Measurements from ENCODE around the gene TCL1B.
"Not testable (repeated sequence)": the region's sequence is repeated elsewhere in the genome, so short reads cannot be mapped to it uniquely, and the experiment has no call there.

Gene TCL1B

DNA sequence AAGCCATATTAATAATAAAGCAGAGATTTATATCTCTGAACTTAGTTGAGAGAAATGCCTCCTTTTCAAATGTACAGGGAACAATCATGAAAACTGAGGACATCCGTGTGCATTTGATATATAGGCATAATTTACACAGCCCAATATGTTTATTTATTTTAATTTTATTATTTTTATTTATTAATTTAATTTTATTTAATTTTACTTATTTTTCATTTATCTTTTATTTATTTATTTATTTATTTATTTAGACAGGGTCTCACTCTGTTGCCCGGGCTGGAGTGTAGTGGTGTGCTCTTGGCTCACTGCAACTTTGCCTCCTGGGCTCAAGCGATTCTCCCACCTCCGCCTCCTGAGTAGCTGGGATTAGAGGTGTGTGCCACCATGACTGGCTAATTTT lies 19.3 kb downstream of the TCL1B start:
- no peak for DNase-seq

DNA sequence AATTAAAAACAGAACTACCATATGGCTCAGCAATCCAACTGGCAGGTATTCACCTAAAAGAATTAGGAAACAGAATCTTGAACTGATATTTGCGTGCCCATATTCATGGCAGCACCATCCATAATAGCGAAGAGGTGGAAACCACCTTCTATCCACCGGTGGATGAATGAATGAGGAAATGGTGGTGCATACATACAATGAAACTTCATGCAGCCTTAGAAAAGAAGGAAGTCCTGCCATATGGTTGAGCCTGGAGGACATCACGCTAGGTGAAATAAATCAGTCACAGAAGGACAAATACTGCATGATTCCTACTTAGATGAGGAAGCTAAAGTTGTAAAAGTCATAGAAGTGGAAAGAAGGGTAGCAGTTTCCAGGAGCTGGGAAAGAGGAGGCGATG lies 21.1 kb downstream of the TCL1B start:
- no peak for DNase-seq

DNA sequence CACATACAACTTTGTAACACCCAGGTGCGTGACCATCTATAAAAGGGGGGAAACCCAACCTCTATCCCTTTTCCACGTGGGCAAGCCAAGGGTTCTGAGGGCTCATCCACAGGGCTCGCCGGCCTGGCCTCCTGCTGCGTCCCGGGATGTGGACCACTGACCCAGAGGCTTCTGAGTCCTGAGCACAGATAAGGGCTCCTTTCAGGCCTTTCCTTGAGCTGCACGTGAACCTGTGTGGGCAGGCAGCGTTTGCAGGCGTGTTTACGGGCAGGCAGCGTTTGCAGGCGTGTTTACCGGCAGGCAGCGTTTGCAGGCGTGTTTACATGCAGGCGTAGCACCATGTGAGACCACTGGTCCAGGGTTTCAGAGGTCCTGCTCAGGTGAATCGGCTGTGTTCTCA lies 23.9 kb downstream of the TCL1B start:
- no peak for DNase-seq

DNA sequence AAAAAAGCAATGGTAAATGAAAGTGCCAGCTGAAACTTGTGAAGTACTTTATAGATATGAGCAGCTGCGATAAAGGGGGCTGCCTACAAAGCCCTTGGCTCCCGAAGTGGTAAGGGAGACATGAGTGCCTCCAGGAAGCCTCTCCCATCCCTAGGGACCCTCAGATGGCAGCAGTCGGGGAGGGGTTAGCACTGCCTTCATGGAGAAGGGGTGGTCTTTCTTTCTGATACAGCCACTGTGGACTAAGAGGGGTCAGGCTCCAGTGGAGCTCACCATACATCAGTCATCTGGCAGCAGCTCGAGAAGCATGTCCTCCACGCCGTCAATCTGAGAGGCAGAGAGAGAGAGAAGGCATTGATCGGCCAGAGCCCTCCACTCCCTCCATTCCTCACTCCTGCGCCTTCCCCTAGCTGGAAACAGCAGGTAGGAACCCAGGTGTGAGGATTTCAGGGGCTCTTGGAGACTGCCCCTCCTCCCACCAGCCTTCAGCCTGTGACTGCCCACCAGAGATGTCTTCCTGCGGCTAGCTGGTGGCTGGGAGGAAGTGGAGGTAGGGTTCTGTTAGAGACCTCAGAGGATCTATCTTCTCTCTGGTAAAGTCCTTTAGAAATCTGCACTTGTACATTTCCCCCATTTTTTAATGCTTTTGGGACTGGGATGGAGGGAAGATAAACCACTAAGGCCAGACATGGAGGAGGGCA lies 25.4 kb downstream of the TCL1B start:
- no peak for DNase-seq

DNA sequence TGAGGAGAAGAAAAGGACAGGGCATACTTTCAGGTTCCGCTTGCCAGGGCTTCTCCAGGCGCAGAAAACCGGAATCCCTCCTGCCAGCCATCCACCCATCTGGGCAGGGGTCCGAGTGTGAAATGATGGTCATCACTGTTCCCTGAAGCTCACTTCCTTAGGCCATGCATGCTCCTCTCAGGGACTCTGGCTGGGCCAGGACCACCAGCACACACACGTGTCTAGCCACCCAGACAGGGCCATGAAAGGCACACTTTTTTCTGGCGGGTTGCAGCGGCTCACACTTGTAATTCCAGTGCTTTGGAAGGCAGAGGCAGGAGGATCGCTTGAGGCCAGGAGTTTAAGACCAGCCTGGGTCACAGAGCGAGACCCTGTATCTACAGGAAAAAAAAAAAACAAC lies 26.2 kb downstream of the TCL1B start:
- no peak for DNase-seq

DNA sequence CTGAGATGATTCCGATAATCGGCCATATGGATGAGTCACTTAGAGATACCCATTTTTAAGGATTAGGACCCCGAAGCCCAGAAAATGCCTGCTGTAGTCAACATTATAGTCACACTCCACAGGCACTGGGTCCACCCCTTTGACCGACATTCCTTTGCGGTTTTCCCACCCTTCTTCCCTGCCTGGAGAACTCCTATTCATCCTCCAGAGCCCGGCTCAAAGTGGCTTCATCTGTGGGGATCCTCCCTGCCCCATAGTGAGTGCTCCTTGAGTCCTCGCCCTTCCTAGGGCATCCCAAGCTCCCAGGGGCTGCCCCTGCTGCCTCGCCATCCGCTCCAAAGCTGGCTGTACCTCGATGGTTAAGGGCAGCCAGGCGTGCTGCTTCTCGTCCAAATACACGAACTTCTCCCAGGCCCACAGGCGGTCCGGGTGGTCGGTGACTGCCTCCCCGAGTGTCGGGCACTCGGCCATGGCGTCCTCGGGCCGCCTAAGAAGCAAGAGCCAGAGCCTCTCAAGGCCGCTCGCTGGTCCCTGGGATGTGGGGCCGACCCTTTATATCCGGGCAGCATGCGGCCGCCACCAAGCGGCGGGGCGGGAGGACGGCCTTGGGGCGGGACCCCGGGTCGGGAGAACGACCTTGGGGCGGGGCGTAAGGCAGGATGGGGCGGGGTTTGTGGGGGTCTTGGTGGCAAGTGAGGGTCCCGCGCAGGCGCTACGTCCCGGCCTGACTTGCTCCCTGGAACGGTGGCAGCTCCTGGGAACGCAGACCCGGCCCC lies 27.6 kb downstream of the TCL1B start, which contains the start of gene TCL1A:
TCL1A (minus strand) TSS at position 530 of the 776 bp plus-strand sequence; CDS start at position 471, 59 bp downstream.
- no peak for DNase-seq

DNA sequence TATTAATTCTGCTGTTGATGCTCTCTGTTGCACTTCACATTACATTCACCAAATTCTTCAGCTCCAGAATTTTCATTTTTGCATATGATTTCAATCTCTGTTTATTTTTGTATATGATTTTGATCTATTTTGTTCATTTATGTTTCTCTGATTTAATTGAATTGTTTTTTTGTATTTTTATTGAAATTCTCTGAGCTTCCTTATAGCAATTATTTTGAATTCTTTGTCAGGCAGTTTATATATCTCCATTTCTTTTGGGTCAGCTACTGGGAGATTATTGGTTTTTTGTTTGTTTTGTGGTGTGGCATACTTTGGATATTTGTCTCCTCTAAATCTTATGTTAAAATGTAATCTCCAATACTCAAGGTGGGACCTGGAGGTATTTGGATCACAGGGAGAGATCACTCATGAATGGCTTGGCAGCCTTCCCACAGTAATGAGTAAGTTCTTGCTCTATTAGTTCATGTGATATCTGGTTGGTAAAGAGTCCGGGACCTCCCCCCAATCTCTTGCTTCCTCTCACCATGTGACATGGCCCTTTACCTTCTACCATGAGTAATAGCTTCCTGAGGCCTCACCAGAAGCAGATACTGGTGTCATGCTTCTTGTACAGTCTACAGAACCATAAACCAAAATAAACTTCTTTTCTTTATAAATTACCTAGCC lies 36.4 kb downstream of the TCL1B start:
- DNase-seq, result no peak

DNA sequence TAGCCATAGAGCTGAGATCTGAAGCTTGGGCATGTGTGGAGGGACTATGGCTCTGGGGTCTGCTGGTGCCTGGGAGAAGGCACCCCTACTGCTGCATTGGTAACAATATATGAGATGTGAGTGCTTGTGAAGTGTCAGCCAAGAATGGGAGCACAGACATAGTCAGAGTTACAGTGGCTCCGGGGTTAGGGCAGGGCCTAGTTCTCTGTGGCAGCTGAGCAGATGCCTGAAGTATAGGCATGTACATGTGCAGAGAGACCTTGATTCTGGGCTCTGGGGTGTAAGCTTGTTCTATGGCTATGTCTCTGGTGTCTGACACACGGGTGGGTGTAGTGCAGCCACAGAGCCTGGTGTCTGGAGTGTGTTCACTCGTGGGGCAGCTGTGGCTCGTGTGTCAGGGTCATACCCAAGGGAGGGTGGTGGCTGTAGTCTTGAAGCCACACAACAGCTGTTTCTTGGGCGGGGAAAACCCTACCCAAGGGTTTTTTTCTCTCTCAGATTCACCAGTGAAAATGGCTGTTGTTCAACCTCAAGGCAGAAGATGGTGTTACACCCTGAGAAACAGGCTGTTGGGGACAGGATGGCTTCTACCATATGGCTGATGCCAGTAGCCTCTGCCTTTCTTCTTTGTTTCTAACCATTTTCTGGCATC lies 39.6 kb downstream of the TCL1B start:
- no peak for DNase-seq

DNA sequence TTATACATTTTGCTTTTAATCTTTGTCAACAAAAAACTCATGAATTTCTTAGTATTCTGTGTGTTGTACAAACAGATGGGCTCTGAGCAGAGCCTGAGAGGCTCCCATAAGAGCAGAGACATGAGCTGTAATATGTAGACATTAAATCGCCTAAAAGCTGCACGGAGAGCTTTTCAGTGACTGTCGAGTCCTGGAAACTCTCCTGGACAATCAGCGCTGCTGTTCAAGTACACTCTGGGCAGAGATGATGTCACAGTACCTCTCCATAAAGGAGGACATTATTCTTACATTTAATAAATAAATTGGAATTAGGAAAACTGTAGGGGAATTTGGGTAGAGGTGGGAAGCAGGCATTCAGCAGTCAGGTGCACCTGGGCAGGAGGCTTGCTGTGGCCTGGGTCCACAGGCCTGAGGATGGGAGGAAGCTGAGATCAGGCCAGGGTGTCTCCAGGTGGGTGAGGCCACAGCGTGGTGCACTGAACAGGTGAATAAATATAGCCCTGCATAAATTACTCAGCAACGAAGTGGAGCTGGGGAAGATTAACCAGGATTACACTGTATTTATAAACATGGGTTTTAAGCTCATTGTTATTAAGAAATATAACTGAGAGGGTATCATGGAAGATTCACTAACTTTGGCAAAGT lies 41.0 kb downstream of the TCL1B start:
- DNase-seq, result no peak

DNA sequence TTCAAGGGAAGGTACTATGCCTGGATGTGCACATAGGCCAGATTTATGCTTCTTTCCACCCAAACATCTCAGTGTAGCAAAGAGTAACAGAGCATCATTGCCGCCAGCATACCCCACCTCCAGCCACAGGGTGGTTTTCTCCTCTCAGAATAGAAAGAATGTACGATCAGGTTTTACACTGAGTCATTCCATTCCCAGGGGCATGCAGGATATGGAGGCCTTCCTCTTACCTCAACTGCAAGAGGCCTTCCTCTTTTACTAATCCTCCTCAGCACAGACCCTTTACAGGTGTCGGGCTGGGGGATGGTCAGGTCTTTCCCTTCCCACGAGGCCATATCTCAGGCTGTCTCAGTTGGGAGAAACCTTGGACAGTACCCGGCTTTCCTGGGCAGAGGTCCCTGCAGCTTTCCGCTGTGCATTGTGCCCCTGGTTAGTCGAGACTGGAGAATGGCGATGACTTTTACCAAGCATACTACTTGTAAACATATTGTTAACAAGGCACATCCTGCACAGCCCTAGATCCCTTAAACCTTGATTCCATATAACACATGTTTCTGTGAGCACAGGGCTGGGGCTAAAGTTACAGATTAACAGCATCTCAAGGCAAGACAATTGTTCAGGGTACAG lies 43.3 kb downstream of the TCL1B start:
- not testable (repeated sequence) for DNase-seq

DNA sequence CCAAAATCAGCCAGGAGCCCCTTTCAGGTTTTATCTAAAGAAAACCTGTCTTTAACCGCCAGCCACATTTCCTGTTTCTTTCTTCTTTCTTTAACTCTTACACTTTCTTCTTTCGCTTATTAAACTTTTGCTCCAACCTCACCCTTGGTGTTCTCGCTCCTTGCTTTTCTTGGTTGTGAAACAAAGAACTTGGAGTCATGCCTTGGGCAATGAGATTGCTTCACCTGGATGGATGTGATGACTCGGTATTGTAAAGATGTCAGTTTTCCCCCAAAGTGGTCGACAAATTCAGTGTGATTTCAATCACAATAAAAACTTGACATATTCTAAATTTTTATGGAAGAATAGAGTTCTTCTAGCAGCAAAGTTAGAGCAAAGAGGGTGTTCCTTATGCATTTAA lies 43.9 kb downstream of the TCL1B start:
- no peak for DNase-seq

DNA sequence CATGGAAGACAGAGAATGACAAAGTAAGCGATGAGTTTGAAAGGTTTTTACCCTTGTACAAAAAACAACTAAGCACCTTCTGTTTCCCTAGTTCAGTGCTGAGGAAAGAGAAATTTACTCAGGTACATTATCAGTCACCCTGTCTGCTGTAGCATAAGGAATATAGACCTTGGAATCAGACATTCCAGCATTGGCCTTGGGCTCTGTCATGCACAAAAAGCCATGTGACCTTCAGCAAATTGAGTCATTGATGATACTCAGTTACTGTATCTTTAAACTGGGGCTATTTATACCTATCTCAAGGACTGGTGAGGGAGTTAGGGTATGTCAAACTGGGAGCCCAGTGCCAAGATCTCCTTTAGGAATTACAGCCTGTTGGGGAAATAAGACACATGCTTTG lies 47.0 kb downstream of the TCL1B start:
- DNase-seq, result no peak

DNA sequence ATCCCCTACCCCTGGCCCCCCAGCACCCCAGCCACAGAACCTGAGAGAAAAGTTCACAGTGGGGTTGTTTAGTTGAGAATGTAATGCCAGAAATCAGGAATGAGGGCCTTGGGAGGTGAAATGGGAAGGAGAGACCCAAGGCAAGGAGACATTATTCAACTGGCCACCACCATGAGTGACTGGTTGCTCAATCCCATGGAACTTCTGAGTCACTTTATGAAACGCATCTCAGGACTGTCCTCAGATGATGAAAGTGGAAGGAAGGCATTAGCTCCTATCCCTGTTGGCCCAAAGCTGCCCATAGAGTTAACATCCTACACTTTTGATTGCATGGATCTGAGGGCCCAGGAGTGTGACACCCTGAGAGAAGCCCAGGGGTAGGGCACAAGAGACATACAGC lies 53.1 kb downstream of the TCL1B start:
- DNase-seq, result no peak

DNA sequence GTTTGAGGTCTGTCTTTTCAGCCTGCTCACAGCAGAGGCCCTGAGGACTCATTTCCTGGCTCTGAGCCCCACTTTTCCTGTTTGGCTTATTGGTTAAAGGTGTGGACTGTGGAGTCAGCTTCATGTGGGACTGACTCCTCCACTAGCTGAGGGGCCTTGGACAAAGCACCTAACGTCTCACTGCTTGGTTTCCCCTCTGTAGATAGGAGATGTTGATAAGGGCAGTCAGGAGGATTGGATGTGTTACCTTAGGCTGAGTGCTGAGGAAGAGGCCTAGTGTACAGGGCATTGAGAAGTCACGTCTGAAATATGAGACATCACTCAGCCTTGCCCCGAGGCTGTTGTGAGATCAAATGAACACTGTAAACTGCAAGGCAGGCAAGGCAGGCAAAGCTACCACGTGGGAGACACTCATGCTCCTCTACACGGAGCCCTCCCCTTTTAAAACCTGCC lies 54.8 kb downstream of the TCL1B start:
- no peak for DNase-seq

DNA sequence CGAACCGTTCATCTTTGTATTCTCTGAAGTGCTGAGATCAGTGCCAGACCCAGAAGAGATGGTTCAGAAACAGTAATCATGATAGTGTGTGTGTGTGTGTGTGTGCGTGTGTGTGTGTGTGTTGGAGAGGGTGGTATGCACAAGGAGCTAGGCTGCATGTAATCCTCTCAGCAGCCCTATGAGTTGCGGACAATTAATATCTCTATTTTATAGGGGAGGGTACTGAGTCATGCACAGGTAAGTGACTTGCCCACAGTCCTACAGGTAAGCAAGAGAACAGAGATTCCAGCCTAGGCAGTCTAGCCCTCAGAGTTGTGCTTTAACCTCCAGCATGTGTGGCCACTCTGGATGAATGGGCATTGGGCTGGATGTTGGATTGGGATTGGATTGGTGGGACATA lies 55.6 kb downstream of the TCL1B start:
- DNase-seq, result no peak

All from 8988T (cell line).